Tibial nerve (tissue), 3 donors: ENCODE measurements around the gene SPDYE2.
"Not testable (repeated sequence)": the region's sequence is repeated elsewhere in the genome, so short reads cannot be mapped to it uniquely, and the experiment has no call there.

Source experiments
- POLR2A ChIP-seq, 2 donors: fragments of 450-650 bp; IDR thresholded peaks; one replicate each; pipeline ENCODE4 v1.6.1; 2017; ENCODE audit warnings: antibody characterized with exemption in 2 of 2, mild to moderate bottlenecking in 2 of 2, moderate library complexity in 2 of 2
- TF ChIP-seq, protein P1 (sequence below), 5 experiments: fragments of 200-600 bp in 3 of 5; fragments of 450-650 bp in 2 of 5; sonication (generic) in 3 of 5; IDR thresholded peaks; one replicate each; pipeline ENCODE4 v1.5.1; 2016 to 2019; ENCODE audit warnings: antibody characterized with exemption in 5 of 5, mild to moderate bottlenecking in 3 of 5, moderate library complexity in 2 of 5

DNA sequence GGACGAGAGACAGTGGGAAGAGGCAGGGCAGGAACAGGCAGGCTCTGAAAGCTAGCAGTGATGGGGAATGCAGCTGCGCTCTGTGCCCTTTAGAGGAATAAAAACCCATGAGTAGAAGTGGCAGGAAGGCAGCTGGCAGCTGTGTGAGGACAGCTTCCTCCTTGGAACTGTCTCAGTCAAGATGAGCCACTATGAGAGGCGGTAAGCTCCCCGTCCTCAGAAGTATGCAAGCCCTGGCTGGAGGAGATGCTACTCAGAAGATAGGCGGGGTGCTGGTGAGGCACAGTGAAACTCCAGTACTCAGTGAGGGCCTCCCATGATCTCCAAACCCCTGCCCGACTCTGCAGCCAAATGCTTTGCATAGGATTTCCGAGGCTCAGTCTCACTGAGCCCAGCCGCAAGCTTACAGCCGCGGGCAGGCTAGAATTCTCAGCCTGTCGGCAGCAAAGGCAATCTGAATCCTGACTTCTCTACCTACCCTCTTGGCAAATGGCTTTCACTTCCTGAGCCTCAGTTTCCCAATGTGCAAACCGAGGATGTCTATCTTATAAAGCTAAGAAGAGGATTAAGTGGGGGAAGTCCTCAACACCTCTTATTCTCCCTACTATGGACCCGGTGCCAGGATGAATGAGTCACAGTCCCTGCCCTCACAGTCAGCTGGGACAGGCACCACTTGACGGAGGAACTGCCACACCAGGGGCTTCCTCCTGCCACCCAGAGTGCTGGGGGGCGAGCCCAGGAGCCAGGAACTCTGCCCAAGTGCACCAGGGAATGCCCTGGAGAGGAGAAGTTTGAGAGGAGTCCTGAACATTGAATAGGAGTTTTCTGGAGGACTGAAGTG lies 35.9 kb upstream of the SPDYE2 start:
- TF ChIP-seq, protein P1, sequence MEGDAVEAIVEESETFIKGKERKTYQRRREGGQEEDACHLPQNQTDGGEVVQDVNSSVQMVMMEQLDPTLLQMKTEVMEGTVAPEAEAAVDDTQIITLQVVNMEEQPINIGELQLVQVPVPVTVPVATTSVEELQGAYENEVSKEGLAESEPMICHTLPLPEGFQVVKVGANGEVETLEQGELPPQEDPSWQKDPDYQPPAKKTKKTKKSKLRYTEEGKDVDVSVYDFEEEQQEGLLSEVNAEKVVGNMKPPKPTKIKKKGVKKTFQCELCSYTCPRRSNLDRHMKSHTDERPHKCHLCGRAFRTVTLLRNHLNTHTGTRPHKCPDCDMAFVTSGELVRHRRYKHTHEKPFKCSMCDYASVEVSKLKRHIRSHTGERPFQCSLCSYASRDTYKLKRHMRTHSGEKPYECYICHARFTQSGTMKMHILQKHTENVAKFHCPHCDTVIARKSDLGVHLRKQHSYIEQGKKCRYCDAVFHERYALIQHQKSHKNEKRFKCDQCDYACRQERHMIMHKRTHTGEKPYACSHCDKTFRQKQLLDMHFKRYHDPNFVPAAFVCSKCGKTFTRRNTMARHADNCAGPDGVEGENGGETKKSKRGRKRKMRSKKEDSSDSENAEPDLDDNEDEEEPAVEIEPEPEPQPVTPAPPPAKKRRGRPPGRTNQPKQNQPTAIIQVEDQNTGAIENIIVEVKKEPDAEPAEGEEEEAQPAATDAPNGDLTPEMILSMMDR (IDR thresholded peaks at IDR 0.05), result not testable (repeated sequence)
- TF ChIP-seq POLR2A (IDR thresholded peaks at IDR 0.05), result not testable (repeated sequence)
